Muscle layer of colon (tissue), 2 donors: Measurements from ENCODE around the gene COL9A1.

Experiments
- H3K27ac ChIP-seq: one replicate; pipeline ENCODE4 v1.7.0; 2013; ENCODE audit warnings: low read depth, mild to moderate bottlenecking, low read length, moderate library complexity
- H3K27me3 ChIP-seq, 2 donors: one replicate each; pipeline ENCODE4 v1.7.0; 2013; ENCODE audit warnings: low read length in 2 of 2, mild to moderate bottlenecking in 2 of 2; ENCODE audit not compliant: insufficient read depth in 2 of 2, control insufficient read depth in 1 of 2
- H3K36me3 ChIP-seq: one replicate; pipeline ENCODE4 v1.7.0; 2013; ENCODE audit warnings: mild to moderate bottlenecking, low read length; ENCODE audit not compliant: insufficient read depth
- H3K4me1 ChIP-seq: one replicate; pipeline ENCODE4 v1.7.0; 2013; ENCODE audit warnings: mild to moderate bottlenecking, low read length; ENCODE audit not compliant: insufficient read depth
- H3K4me3 ChIP-seq, 2 donors: one replicate each; pipeline ENCODE4 v1.7.0; 2013; ENCODE audit warnings: low read length in 2 of 2, low read depth in 1 of 2, mild to moderate bottlenecking in 1 of 2, moderate library complexity in 1 of 2
- H3K9ac ChIP-seq: one replicate; pipeline ENCODE4 v1.7.0; 2013; ENCODE audit warnings: low read length
- H3K9me3 ChIP-seq: one replicate; pipeline ENCODE4 v1.7.0; 2013; ENCODE audit warnings: mild to moderate bottlenecking, low read length
- donor health status: abdominal sarcoma.
- donor health status: Adenocarcinoma of cecum.

Gene COL9A1

DNA sequence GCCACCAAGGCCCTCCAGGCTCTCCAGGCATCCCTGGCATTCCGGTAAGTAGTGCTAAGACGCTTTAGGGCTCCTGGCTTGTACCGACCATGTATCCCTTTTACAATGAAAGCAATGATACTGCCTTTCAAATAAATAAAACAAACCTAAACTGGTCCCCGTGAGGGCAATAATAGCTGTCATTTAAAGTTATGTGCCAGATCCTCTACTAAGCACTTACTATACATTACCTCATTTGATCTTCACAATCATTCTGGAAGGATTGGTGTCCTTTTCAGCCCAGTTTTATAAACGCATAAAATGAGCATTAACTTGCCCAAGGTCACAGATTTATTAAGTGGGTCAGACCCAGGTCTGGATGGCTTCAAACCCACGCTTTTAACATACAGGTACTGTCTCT lies 114.7 kb downstream of the COL9A1 start:
- Histone ChIP-seq H3K36me3 (no peaks in the 10 kb centered on the region), H3K27me3 (no peaks in the 10 kb centered on the region), H3K9me3 (no peaks in the 10 kb centered on the region), H3K9ac (no peak overlapping the region), H3K4me1 (no peaks in the 10 kb centered on the region), H3K27ac (no peak overlapping the region), H3K4me3 (no peak overlapping the region)

GRCh38 chr6:70186461-70186860 lies 116.4 kb downstream of the COL9A1 start:
- no peaks in the 10 kb centered on the region for H3K36me3 ChIP-seq
- H3K9me3 ChIP-seq = no peaks in the 10 kb centered on the region
- no peak overlapping the region for H3K27ac ChIP-seq
- no peak overlapping the region for H3K4me3 ChIP-seq
- no peaks in the 10 kb centered on the region for H3K27me3 ChIP-seq
- no peaks in the 10 kb centered on the region for H3K4me1 ChIP-seq
- H3K9ac ChIP-seq = no peak overlapping the region

GRCh38 chr6:70184723-70185122 lies 118.2 kb downstream of the COL9A1 start:
- H3K27ac ChIP-seq = no peak overlapping the region
- no peak overlapping the region for H3K9ac ChIP-seq
- H3K4me1 ChIP-seq = no peaks in the 10 kb centered on the region
- H3K9me3 ChIP-seq = no peaks in the 10 kb centered on the region
- H3K4me3 ChIP-seq = no peak overlapping the region
- no peaks in the 10 kb centered on the region for H3K27me3 ChIP-seq
- H3K36me3 ChIP-seq = no peaks in the 10 kb centered on the region

DNA sequence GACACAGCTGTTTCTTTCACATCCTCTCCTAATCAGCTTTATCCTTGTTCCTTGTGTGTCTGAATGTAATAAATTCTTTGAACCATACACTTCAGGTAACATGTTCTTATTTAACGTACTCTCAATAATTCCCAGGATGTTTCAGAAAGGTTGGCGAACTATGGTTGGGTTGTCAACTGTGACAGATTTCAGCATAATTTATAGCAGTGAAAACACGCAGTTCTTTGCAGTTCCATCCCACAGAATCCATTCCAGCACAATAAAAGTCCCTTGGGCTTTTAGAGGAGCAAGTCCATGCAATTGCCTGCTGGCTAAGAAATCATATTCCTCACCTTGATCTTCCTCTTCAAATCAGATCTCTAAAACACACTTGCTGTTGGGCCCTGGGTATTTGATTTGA lies 119.3 kb downstream of the COL9A1 start:
- H3K4me1 ChIP-seq = no peaks in the 10 kb centered on the region
- H3K36me3 ChIP-seq = no peaks in the 10 kb centered on the region
- H3K27ac ChIP-seq = no peak overlapping the region
- H3K9me3 ChIP-seq = no peaks in the 10 kb centered on the region
- no peaks in the 10 kb centered on the region for H3K27me3 ChIP-seq
- no peak overlapping the region for H3K4me3 ChIP-seq
- H3K9ac ChIP-seq = no peak overlapping the region

DNA sequence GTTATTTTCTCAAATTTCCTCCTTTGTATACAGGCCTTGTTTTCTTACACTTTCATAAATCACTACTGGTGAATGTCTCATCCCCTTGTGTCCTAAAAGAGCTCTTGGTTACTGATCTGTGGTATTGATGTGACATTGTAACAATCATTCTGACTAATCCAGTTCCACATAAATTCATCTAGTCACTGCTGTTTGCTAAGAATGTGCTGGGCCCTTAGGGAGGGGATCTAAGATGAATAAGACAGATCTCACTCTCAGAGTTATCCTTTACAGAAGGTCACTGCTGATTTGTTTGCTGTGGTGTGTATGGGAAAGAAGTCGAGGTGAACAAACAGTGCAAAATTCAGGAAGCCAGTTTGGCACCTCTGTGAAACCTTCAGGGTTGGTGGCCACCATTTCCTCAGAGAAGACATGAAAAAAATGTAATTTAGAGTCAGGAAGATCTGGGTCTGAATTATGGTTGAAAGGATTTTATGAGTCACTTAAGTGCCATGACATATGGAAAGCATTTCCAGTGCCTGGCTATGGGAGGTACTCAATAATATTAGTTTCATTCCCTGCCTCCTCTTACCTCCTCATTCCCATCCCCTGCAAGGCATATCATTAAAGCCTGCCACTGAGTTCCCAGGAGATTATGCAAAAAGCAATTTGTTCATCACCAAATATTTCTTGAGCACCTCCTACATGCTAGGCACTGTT lies 121.8 kb downstream of the COL9A1 start:
- Histone ChIP-seq H3K9me3 (no peaks in the 10 kb centered on the region), H3K9ac (no peak overlapping the region), H3K4me3 (no peak overlapping the region), H3K4me1 (no peaks in the 10 kb centered on the region), H3K27ac (no peak overlapping the region), H3K36me3 (no peaks in the 10 kb centered on the region), H3K27me3 (no peaks in the 10 kb centered on the region)

GRCh38 chr6:70180183-70180900 lies 122.5 kb downstream of the COL9A1 start:
- H3K4me3 ChIP-seq = no peak overlapping the region
- H3K9me3 ChIP-seq = no peaks in the 10 kb centered on the region
- no peaks in the 10 kb centered on the region for H3K36me3 ChIP-seq
- no peaks in the 10 kb centered on the region for H3K4me1 ChIP-seq
- no peaks in the 10 kb centered on the region for H3K27me3 ChIP-seq
- no peak overlapping the region for H3K27ac ChIP-seq
- no peak overlapping the region for H3K9ac ChIP-seq

GRCh38 chr6:70176842-70177550 lies 125.9 kb downstream of the COL9A1 start:
- H3K36me3 ChIP-seq = no peaks in the 10 kb centered on the region
- H3K27ac ChIP-seq = no peak overlapping the region
- H3K4me3 ChIP-seq = no peak overlapping the region
- H3K4me1 ChIP-seq = no peaks in the 10 kb centered on the region
- H3K9me3 ChIP-seq = no peaks in the 10 kb centered on the region
- H3K27me3 ChIP-seq = no peaks in the 10 kb centered on the region
- no peak overlapping the region for H3K9ac ChIP-seq

DNA sequence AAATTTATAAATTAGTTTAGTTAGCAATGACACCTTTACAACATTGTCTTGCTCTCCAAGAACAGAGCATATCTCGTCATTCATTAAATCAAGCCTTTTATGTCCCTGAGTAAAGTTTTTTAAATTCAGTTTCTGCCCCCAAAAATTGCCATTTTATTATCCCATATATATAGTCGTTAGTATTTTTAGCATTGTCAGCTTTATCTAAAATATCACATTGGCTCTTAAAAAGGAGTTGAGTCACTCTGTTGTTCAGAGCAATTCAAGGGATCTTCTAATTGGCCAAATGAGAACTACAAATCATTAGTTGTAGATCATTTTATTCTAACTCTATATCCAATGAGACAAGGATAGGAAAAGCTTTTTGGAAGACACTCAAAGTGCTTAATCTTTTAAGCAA lies 127.1 kb downstream of the COL9A1 start:
- no peaks in the 10 kb centered on the region for H3K9me3 ChIP-seq
- H3K27ac ChIP-seq = no peak overlapping the region
- H3K9ac ChIP-seq = no peak overlapping the region
- H3K36me3 ChIP-seq = no peaks in the 10 kb centered on the region
- no peaks in the 10 kb centered on the region for H3K4me1 ChIP-seq
- H3K27me3 ChIP-seq = no peaks in the 10 kb centered on the region
- H3K4me3 ChIP-seq = no peak overlapping the region

GRCh38 chr6:70172252-70172651 lies 130.6 kb downstream of the COL9A1 start:
- H3K4me3 ChIP-seq = no peak overlapping the region
- no peak overlapping the region for H3K9ac ChIP-seq
- no peaks in the 10 kb centered on the region for H3K27me3 ChIP-seq
- no peaks in the 10 kb centered on the region for H3K9me3 ChIP-seq
- no peak overlapping the region for H3K27ac ChIP-seq
- no peaks in the 10 kb centered on the region for H3K4me1 ChIP-seq
- H3K36me3 ChIP-seq = no peaks in the 10 kb centered on the region

GRCh38 chr6:70171236-70171635 lies 131.6 kb downstream of the COL9A1 start:
- Histone ChIP-seq H3K4me3 (no peak overlapping the region), H3K27ac (no peak overlapping the region), H3K36me3 (no peaks in the 10 kb centered on the region), H3K4me1 (no peaks in the 10 kb centered on the region), H3K9ac (no peak overlapping the region), H3K9me3 (no peaks in the 10 kb centered on the region), H3K27me3 (no peaks in the 10 kb centered on the region)

DNA sequence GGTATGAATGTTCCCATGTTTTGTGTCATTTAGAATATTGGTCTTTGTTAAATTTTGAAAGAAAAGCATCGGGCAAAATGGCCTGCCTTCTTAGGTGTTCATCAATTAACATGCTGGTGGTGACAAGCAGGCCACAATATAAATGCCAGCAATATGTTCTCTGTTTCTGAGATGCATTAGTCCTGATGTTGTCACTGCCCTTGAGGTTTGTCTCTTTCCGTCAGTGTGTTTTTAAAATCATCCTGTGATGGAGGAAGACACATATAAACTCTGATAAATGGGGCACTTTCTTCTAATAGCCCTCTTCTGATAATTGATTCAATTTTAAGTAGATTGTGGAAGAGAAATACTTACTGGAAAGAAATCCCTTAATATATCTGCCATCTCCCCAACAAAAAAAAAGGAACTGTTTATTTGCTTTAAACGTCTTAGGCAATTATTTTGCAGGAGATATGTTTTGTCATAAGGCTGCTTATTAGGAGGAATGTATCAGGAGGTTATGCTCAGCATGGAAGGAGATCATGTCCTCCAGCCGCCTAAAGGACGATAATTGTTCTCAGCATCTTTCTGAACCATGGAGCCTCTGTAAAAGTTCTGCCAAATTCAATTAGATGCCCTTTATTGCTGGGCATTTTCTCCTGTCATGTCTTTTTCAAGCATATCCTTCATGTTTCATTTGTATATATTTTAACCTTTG lies 134.1 kb downstream of the COL9A1 start:
- Histone ChIP-seq H3K9ac (no peak overlapping the region), H3K27ac (no peak overlapping the region), H3K27me3 (no peaks in the 10 kb centered on the region), H3K9me3 (no peaks in the 10 kb centered on the region), H3K4me1 (no peaks in the 10 kb centered on the region), H3K4me3 (no peak overlapping the region), H3K36me3 (no peaks in the 10 kb centered on the region)
